HG03439 (cell line): ENCODE measurements around the gene POLR2H.

ENCODE experiments used
- ATAC-seq: cut with Tn5 transposase; IDR thresholded peaks from one replicate; pipeline ENCODE4 v1.9.1; 2021; ENCODE audit warnings: mild to moderate bottlenecking, moderate library complexity; ENCODE audit not compliant: unreplicated experiment

Gene POLR2H

GRCh38 chr3:184352149-184352785 is 9.2 kb upstream of the POLR2H start:
- ATAC-seq = no peak

- no peak for ATAC-seq
Measured at GRCh38 chr3:184352897-184353545, 8.5 kb upstream of the POLR2H start.

GRCh38 chr3:184353546-184353941 is 8.0 kb upstream of the POLR2H start:
- no peak for ATAC-seq

GRCh38 chr3:184354121-184354728 is 7.3 kb upstream of the POLR2H start:
- no peak for ATAC-seq

- no peak for ATAC-seq
Measured at GRCh38 chr3:184354754-184355153, 6.8 kb upstream of the POLR2H start.

- no peak for ATAC-seq
Measured at GRCh38 chr3:184355261-184356040, 6.1 kb upstream of the POLR2H start.

GRCh38 chr3:184357248-184358123 is 4.0 kb upstream of the POLR2H start:
- ATAC-seq = no peak

- no peak for ATAC-seq
Measured at GRCh38 chr3:184358124-184358767, 3.3 kb upstream of the POLR2H start.

- ATAC-seq = no peak
Measured at GRCh38 chr3:184358921-184359350, 2.6 kb upstream of the POLR2H start.

GRCh38 chr3:184359610-184360009 is 1.9 kb upstream of the POLR2H start:
- ATAC-seq = no peak

GRCh38 chr3:184360070-184360928 is 1.2 kb upstream of the POLR2H start:
- ATAC-seq = no peak

GRCh38 chr3:184360929-184361531 is 480 bp upstream of the POLR2H start:
- ATAC-seq = no peak

- ATAC-seq = no peak
Measured at GRCh38 chr3:184361932-184362667, 590 bp downstream of the POLR2H start.

GRCh38 chr3:184362668-184363546 is 1.4 kb downstream of the POLR2H start:
- peak; percentile 88 for ATAC-seq

- ATAC-seq = no peak
Measured at GRCh38 chr3:184366619-184367289, 5.2 kb downstream of the POLR2H start.

GRCh38 chr3:184368116-184368515 is 6.6 kb downstream of the POLR2H start:
- no peak for ATAC-seq
